HG03066 (cell line): ENCODE measurements around the gene BTBD6.
"Not testable (repeated sequence)": the region's sequence is repeated elsewhere in the genome, so short reads cannot be mapped to it uniquely, and the experiment has no call there.

ENCODE experiments used
- ATAC-seq: cut with Tn5 transposase; IDR thresholded peaks from one replicate; pipeline ENCODE4 v1.9.1; 2021; ENCODE audit warnings: low read depth; ENCODE audit not compliant: unreplicated experiment

The BTBD6 gene

GRCh38 chr14:105288936-105289335, 40.6 kb downstream of the BTBD6 start:
- ATAC-seq: not testable (repeated sequence)

- ATAC-seq: no peak
Measured at GRCh38 chr14:105290621-105291346, 42.5 kb downstream of the BTBD6 start.

- ATAC-seq: no peak
Measured at GRCh38 chr14:105292826-105293711, 44.7 kb downstream of the BTBD6 start.

- ATAC-seq: no peak
Measured at GRCh38 chr14:105294142-105294597, 45.8 kb downstream of the BTBD6 start.

GRCh38 chr14:105297311-105297710, 49.0 kb downstream of the BTBD6 start:
- not testable (repeated sequence) for ATAC-seq

GRCh38 chr14:105299654-105300541, 51.6 kb downstream of the BTBD6 start:
- peak; percentile 7 for ATAC-seq
